NCI-H1417 (cell line): ENCODE results near the gene MYO15B.

ENCODE experiments used
- DNase-seq, 3 experiments: peaks; one replicate each; lab custom pipeline; 2025; lab: John Stamatoyannopoulos, UW

The MYO15B gene

DNA sequence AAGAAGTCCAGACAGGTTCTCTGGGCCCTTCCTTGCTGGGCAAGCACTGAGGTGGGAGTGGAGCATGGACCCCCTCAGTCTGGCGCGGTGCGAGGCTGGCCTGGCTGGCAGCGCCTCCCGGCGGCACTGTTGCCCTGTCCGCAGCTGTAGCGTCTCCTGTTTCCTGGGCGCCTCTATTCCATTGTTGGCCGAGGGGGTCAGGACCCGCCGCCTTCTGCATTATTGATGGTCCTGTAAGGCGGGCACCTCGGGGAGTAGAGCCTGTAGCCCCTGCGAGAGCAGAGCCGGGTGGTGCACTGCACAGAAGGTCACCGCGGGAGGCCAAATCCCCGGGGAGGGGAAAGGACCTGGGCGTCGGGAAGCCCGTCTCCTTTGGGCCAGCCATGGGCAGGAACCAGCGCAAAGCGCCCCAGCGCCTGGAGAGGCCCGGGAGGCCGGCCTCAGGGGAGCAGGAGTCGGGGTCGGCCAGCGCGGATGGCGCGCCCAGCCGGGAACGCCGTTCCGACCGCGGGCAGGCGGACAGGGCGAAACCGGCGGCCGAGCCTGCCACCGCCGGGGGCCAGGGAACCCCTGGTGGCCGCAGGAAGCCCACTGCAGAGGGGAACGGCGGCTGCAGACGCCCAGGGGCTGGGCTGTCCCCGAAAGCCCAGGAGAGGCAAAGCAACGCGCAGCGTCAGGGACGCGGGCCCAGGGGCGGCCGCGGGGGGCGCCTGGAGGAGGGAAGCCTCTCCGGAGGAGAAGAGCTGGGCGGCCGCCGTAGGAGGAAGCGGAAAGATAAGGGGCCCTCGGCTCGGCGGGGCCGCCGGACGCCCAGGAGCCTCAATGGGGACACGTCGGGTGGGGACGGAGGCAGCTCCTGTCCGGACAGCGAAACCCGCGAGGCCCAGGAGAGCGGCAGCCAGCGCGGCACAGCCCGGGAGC lies at the start of gene MYO15B:
TSS of gene MYO15B (plus strand) at position 126 of the 921 bp plus-strand sequence. CDS start at position 384, 258 bp downstream.
- DNase-seq = peak in 2 of 3 experiments; percentile 84 to 89

DNA sequence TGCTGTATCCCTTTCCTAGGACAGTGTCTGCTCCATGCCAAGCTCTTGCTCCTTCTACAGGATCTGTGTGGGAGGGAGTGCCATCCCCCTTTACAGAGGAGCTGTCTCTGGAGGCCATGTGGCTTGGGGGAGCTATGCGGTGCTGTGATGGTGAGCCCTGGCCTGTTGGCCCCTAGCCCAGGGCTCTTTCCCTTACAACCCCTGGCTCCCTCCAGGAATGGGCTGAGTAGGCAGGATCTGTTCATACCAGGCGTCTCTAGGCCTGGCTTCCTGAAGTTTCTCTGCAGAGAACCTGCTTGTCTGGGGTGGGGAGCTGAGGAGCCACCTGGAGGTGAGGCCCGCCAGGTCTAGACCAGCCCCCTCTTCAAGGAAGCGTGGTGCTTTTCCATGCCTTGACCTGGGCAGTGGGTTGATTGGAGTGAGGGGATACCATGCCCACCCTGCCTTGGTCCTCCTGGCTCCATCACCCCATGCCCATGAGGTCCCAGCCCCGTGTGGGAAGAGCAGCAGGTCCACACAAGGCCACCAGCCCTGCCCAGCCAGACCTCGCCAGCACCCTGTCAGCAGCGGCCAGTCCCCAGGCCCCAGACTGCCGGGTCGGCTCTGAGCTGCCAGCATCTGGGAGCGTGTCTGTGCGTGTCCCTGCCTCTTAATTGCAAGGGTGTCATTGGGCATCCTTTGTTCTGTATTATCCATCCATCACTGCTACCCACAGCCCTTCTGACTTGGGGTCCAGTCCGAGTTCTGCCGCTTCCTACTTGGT lies 47.5 kb upstream of the MYO15B start:
- peak in 1 of 3 experiments; percentile 36 for DNase-seq

DNA sequence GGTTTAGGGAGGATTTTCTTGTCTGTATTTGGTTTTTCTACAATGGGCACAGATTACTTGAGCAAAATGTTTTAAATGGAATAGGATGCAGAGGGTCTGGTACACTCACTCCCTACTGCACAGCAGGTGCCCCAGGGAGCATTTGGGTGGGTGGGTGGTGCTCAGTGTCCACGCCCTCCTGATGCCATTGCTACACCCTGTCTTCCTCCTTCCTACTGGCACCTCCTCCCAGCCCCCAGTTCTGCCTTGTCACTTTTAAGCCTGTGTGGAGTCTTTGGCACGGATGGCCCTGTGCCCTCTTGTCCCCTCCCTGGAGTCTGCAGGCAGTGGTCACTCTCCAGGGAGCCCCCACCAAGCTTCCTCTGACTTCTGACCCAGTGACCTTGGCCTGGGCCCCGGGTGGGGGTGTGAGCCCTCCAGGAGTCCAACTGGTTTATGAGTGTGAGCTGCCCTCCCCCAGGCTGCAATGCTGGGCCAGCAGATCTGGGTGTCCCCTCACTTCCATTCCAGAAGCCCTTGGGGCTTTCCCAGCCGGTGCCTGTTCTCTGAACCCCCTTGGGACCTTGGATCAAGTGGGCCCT lies 46.6 kb upstream of the MYO15B start:
- DNase-seq = no peak

DNA sequence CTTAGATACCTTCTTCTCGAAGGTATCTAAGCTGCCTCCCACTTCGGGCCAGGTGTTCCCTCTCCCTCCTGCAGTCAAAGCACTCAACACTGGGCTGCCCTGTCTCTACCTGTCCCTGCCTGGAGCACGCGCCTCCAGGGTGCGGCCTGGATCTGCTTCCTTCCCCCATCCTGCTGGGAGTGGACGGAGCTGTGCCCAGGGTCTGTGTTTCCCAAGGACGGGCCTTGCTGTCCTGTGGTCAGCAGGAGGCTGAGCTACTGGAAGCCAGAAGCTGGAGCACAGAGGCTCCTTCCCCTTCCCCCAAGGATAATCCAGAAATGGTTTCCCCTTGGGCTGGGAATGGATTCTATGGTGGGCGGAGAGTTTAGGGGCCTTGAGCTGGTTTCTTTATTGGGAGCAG lies 45.4 kb upstream of the MYO15B start:
- DNase-seq = no peak

DNA sequence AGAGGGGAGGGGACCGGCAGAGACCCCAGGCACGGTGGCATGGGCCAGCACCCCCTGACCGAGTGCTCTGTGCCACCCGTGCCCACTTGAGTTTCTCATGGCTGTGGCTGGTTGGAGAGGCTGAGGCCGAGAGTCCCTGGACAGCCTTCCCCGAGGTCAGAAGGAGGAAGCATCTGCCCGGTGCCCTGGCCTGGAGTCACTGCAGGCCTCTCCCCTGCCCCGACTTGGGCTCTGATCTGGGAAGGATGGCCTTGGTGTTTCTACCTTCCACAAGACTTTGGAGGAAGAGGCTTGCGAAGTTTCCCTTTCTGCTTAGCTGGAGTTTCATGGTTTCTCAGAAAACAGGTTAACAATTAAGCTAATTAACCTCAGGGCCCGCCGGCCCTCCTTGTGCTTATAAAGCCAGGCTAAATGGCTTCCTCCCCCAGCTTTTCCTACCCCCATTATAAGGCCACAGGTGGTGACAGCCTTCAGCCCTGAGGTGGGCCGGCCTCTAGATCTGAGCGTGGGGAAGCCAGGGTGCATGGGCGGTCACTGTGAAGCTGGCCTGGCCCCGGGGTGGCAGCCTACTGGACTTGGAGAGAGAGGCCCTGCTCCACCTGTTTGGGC lies 44.8 kb upstream of the MYO15B start:
- DNase-seq = no peak

DNA sequence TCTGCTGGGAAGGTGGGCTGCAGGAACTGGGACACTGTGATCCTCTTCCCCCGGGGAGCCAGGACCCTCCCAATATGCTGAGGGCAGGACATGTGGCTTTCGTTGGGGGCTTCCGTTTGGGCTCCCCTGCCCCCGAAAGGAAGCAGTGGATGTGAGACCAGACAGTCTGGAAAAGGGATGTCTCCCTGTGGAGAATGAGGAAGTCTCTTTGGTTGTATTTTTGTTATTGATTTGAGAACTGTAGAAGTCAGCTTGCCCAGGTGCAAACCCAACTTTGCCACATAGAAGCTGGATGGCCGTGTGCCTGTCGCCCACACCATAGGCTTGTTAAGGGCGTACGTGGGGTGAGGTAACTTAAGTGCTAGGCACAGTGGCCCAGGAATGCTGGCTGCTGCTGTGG lies 43.4 kb upstream of the MYO15B start:
- DNase-seq = no peak

DNA sequence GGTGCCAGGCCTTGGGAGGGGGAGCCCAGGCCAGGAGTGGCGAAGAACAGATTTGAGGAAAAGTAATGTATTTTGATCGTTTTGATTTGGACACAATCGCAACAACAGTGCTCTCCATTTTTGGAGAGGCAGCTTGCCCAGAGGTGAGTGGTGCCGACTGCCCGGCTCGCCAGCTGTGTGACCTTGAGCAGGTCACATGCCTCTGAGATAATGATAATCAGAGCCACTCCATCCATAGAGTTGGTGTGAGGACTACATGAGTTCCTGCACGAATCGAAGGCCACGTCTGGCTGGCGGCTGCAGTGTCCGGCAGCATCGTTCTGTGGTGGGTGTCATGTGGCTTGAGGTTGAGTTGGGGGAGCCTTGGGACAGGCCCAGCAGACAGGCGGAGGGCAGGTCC lies 41.4 kb upstream of the MYO15B start:
- DNase-seq = no peak

DNA sequence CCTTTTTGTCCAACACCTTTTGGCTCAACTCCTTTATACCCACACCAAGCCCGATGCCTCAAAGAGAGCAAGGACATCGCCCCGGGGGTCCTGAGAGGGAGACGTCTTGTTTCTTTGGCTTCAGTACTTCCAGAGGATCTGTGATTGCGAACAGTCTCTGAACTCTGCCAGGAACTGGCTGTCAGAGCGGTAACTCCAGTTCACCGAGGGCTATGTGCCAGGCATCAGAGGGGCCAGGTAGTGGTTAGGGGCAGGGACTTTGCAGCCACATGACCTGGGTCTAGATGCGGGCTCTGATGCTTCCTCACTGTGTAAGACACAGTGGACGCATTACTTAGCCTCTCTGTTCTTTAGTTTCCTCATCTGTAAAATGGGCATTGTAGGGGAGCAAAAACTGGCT lies 40.5 kb upstream of the MYO15B start:
- no peak for DNase-seq

DNA sequence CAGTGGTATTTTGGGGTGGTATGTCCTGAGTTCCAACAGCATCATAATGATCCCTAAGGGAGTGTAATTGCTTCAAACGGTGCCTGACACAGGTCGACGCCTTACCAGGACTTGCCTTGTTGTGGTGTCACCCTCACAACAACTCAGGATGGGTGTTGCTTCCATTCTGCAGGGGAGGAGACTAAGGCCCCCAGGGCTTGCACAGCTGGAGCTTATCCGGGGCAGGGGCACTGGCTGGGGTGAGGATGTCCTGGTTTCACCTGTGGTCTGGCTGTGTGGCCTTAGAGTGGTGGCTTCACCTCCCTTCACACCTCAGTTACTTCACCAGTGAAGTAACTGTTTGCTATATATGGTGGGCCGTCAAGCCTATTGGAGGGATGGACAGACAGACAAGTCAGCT lies 38.8 kb upstream of the MYO15B start:
- no peak for DNase-seq

DNA sequence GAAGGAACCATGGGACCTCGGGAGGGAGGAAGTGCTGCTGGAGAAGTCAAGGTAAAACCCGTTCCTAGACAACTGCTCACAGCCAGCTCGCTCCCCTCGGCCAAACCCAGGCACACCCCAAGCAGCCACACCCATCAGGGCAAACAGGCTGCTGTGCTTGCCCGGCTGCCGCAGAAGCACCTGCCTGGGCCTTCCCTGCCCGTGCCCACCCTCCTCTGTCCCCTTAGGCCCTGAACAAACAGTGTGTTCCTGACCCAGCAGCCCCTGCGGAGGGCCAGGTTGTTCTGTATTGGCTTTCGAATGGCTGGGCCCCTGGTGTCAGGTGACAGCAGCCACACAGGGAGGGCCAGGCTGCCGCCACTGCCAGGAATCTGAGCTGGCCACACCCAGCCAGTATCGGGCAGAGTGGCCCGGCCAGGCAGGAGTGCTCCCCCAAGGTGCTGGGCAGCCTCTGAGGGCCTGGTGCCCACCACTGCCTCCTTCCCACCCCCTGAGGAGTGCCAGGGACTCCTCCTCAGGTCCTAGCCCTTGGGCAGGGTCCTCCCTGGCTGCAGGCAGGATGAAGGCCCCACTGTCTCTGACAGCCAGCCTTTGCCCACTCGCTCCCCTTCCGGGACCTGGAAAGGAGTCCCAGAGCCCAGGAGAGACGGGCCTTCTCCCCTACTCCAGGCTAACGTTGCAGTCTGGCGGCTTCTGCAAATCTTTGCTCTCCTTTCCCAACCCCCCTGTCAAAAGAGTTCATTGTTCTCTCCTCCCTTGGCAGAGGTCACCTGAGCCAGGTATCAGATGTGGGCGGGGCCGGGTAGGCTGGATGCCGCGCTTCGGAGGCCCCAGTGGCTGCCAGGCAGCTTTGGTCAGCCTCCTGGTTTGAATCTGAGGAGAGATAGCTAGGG lies 38.1 kb upstream of the MYO15B start:
- peak; percentile 77 to 87 (median 83) for DNase-seq

DNA sequence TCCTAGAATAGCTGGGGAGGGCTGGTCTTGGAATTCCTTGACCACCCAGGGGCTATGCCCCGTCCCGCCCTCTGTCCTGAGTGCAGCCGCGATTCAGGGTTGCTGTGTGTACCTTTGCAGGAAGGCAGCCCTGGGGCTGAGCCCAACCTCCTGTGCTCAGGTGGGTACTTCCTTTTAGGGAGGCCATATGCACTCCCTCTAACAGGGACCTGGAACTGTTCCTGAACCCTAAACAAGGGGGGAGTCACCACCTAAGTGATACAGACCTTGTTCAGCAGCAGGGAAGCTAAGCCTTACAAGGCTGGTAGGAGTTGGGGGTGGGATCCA lies 37.5 kb upstream of the MYO15B start:
- no peak for DNase-seq

DNA sequence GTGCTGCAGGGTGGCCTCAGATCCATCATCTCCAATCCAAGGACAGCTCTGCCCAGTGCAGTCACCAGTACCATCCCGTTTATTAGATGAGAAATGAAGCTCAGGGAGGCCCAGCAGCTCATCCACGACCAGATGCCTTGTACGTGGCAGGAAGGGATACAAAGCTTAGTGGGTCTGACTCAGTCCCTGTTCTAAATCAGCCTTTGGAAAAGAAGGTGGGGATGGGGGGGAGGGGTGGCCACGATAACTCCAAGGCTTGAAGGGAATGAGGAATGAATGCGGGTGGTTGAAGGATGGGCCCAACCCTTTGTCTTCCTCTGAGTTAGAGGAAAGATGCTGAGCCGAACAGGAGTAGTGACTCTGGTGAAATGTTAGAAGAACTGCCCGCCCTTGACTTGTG lies 36.3 kb upstream of the MYO15B start:
- DNase-seq = no peak

DNA sequence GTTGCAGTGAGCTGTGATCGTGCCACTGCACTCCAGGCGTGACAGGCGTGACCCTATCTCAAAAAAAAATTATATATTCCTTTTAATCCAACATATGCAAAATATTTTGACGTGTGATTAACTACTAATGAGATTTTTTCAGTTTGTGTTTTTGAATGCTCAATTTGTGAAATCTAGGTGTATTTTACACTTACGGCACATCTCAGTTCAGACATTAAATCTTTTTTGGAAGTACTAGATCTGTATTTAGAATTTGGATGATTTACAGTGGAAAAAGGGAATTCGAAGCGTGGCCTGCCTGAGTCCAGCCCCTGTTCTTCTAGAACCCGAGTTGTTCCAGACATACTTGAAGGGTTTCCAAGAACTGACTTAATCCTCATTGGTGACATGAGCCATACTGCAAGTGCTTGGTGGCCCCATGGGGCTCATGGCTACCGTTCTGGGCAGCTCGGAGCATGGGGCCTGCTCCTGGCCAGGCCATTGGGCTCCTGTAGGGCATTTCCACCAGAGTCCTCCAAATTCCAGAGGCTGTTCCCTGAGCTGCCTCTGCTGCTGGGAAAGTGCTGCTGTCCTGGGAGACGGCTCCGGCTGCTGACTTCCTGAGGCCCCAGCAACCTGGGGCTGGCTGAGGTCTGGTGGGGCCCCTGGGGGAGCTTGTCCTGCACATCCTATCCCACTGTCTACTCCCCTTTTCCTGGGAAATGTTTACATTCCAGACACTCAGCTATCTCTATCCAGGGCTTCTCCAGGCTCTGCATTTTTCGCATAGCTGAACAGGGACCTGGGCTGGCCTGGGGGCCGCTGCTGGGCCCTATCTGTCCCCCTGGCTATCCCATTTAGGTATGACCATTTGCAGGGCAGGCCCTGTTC lies 34.9 kb upstream of the MYO15B start:
- DNase-seq = no peak

DNA sequence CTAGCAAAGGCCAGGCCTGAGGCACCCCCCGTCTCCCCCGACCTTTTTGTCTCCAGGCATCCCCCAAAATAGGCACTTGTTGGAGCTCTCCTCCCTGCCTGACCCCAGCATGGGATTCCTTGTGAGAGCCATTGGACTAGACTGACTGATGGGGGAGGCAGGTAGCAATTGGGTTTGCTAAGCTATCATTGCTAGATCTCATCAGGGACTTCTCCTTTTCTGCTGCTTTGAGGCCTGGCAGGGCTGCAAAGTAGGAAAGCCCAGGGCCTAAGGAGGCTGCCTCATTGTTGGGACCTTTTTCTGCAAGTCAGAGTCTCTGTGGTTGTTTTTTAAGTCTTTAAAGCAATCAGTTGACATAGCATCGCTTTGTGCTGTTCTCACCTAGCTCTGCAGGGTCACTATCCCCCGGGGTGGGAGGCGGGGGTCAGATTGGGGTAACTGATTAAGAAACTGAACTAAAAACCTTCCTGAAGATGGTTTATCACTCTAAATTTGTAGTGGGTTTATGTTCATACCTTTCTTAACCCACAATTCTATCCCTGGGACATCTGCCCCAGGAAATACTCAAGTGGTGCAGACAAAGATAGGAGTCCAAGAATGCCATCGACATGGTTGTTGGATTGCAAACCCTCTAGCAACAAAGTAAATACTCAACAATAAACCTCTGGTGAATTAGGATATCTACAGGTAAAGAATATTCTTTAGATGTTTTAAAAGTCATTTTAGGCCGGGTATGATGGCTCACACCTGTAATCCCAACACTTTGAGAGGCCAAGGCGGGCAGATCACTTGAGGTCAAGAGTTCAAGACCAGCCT lies 34.1 kb upstream of the MYO15B start:
- DNase-seq = no peak

DNA sequence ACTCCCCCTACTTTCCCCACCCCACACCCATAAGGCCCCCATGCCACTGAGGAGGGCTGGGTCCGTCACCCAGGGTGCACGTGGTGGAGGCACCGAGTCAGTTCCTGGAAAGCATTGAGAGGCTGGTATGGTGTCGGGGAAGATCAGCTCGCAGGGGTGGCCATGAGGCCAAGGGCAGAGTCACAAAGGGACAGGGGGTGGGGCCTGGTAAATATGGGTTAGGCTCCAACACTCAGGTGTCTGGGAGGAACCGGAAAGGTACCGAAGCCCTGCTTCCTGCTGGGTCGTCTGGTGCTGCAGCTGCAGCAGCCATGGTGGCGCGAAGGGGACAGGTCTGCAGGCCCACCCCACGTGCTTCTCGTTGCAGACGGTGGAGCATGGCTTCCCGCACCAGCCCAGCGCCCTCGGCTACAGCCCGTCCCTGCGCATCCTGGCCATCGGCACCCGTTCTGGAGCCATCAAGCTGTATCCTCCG lies 31.9 kb upstream of the MYO15B start:
- no peak for DNase-seq

DNA sequence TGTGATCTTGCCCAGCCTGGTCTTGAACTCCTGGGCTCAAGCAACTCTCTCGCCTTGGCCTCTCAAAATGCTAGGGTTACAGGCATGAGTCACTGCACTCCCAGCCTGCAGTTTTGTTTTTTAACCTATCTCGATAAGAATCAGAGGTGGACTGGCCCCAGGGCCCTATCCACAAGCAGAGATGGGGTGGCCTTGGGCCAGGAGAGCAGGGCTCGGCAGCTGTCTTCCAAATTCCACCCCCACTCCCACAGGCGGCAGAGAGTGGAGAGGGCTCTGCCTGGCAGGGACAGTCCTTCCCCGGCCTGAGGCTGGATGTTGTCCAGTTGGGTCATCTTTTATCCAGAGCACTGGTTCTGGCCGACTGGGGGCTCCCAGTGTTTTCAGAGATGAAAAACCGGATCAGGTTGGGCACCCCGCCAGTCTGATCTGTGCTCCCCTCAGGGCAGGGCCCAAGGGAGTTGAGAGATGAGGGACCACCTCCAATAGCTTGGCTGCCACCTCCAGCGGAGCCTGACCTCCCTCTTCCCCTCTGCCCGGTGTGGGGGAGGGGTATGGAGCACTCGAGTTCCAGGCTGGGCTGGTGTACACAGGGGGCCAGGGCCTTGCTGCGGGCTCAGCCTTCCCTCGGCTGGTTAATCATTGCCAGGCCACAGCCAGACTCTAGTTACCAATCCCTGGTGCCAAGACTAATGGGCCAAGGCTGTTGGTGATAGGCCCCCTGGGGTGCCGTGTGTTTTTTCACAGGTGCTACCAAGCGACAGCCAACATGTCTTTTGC lies 30.3 kb upstream of the MYO15B start:
- peak in 1 of 3 experiments; percentile 3 for DNase-seq

DNA sequence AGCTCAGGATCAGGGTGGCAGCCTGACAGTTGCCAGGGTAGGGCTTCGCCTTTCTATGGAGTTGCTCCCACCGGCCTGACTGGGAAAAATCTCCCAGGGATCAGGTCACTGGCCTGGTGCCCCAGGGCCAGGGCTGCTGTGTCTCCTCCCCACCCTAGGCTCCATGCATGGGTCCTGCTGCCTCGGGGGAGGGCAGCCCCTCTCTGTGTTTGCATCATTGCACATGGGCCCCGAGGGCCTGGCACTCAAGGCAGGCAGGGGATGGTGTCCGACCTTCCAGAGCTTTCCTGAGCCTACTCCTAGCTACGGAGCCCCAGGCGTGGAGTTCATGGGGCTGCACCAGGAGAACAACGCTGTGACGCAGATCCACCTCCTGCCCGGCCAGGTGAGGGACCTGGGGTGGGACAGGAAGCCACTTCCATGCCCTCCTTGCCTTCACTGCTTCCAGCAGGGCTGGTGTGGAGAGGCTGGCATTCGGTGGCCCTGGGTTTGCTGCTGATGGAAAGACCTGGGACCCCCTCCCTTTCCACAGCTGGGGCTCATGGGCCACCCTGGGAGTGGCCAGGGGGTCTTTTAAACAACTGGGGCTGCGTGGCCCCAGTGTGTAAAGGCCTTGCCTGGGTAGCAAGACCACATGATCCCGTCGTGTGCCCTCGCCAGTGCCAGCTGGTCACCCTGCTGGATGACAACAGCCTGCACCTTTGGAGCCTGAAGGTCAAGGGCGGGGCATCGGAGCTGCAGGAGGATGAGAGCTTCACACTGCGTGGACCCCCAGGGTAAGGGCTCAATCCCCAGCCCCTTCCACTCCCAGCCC lies 29.5 kb upstream of the MYO15B start:
- DNase-seq = no peak
